Measurements from ENCODE around the gene SUN5.
"Not testable (repeated sequence)": the region's sequence is repeated elsewhere in the genome, so short reads cannot be mapped to it uniquely, and the experiment has no call there.

DNA sequence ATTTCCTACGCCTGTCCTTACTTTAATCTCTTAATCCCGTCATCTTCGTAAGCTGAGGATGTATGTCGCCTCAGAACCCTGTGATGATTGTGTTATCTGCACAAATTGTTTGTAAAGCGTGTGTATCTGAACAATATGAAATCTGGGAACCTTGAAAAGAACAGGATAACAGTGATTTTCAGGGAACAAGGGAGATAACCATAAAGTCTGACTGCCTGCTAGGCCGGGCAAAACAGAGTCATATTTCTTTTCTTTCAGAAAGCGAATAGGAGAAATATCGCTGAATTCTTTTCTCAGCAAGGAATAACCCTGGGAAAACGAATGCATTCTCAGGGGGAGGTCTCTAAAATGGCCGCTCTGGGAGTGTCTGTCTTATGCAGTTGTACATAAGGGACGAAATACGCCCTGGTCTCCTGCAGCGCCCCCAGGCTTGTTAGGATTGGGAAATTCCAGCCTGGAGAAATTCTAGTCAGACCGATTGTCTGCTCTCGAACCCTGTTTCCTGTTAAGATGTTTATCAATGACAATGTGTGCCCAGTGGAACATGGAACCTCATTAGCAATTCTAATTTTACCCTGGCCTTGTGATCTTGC, 41.0 kb upstream of the SUN5 start:
- TF ChIP-seq, protein P1, sequence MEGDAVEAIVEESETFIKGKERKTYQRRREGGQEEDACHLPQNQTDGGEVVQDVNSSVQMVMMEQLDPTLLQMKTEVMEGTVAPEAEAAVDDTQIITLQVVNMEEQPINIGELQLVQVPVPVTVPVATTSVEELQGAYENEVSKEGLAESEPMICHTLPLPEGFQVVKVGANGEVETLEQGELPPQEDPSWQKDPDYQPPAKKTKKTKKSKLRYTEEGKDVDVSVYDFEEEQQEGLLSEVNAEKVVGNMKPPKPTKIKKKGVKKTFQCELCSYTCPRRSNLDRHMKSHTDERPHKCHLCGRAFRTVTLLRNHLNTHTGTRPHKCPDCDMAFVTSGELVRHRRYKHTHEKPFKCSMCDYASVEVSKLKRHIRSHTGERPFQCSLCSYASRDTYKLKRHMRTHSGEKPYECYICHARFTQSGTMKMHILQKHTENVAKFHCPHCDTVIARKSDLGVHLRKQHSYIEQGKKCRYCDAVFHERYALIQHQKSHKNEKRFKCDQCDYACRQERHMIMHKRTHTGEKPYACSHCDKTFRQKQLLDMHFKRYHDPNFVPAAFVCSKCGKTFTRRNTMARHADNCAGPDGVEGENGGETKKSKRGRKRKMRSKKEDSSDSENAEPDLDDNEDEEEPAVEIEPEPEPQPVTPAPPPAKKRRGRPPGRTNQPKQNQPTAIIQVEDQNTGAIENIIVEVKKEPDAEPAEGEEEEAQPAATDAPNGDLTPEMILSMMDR (conservative IDR thresholded peaks at IDR 0.05) = not testable (repeated sequence)
- TF ChIP-seq EZH2 (IDR thresholded peaks at IDR 0.05; ENCODE audit: low read depth) = not testable (repeated sequence)

Measured in PC-9 (cell line).